HG03175 (cell line): Measurements from ENCODE around the gene ACSS3.

Source experiments
- ATAC-seq: cut with Tn5 transposase; IDR thresholded peaks from one replicate; pipeline ENCODE4 v1.9.1; 2021; ENCODE audit warnings: mild to moderate bottlenecking, moderate library complexity; ENCODE audit not compliant: unreplicated experiment

ACSS3 gene

DNA sequence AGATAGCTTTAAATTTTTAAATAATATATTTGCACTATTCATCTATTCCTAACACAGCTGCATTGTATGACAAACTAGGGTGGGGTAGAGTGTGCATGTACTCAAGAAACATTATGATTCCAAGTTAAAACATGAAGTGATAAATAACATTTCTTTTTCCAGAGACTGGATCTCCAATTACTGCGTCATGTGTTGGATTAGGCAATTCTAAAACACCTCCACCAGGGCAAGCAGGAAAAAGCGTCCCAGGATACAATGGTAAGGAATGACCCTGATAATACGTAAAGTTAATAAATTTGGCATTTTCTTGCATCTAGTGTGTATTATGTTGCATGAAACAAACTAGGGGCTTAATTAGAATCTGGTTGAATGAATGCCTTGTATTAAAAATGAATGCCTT lies 138.9 kb downstream of the ACSS3 start:
- no peak for ATAC-seq

DNA sequence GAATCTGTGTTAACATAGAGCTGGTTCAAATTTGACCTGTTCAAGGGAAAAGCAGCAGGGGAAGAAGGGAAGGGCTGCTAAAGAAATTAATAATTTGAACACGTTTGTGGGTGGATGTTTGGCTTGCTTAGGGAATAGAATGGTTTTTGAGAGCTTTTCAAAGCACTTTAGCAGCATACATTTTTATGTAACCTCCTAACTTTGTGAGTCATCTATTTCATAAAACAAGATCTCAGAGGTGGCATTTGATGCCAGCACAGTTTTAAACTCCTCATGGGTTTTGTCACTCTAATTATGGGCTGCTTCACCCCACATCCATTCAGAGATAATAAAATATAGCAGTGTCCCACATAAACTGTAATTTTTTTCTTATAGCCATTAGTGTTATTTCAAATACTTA lies 143.8 kb downstream of the ACSS3 start:
- no peak for ATAC-seq

DNA sequence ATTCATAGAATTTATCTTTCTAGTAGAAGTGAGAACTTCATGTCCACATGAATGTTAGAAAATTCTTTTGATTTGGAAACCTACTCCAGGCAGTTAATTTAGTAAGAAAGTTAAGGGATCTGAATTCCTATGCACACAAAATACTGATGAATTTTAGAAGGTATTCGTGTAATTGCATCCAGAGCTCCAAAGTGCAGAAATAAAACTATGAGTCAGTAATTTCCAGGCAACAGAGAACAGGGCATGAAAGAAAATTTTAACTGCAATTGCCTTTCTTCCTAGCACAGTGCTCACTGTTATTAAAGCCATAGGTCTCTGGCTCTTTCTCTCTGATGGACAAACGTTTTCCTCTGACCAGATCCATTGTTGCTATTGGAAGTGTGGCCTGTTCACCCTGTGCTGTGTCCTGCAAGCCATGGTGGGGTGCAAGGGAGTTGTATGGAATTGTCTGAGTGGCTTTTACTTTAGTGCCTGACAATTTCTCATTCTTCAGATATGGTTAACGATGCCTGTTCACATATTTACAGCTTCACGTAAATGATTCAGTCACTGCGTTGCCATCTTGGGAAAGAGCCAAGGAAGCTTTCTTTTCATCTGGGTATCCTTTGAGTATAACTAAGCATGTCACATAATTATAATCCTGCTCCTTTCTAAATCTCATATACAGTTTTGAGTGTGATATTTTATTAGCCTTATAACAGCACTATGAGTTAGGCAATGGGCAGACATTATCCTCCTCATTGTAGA lies 145.1 kb downstream of the ACSS3 start:
- ATAC-seq = no peak

DNA sequence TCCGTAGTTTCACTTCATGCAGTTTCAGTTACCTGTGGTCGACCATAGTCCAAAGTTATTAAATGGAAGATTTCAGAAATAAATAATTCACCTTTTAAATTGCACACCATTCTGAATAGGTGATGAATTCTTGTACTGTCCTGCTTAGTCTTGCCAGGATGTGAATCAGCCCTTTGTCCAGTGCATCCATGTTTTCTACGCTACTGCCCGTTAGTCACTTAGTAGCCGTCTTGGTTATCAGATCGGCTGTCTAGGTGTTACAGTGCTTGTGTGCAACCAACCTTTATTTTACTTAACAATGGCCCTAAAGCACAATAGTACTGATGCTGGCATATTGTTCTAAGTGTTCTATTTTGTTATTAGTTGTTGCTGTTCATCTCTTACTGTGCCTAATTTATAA lies 146.7 kb downstream of the ACSS3 start:
- no peak for ATAC-seq

DNA sequence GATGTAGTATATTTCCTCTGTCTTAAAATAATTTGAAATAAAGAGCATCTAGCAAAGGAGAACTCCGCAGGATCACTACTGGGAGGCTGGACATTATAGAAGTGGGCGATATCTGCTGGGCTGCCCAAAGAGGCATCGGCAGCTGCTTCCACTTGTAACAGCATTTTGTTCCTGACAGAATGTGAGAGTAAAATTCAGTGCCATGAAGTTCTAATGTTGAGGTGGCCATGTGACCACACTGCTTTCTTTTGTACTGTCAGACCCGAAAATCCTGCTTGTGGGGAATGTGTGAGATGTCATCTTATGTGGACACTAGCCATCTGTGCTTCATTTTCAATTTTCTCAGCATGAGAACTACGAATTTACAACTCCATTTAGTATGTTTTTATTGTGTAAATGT lies 151.9 kb downstream of the ACSS3 start:
- ATAC-seq = no peak

DNA sequence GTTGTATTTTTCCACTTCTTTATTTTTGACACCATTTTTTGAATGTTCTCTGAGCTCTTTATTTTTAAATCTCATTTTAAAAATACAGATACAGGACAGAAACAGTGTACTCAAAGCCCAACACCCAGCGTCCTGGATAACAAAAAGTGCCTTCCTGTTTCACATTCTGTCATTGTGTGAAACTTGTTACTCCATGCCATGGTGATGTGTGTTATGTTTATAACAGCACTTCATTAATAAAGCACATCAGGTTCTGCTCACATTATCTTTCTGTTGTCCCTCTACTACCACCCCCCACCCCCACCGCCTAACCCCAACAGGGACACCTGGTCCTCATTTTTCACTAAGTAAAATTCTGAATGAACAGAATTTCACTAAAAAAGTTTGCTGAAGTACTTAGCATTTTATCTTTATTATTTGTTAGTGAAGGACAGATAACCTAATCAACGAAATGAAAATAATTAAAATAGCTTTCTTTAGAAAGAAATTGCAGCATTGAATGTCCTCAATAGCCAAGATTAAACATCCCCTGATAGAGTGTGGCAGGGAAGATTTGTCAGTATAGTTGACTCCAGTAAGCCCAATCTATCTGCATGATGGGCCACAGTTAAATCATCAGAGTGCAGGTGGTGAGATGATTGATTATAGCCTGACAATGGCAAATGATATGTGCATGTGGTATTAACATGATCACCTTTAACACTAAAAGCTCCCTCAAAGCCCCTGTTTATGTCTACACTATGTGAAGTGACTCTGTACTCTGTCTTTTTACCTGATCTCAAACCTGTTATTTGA lies 153.9 kb downstream of the ACSS3 start:
- ATAC-seq = no peak

DNA sequence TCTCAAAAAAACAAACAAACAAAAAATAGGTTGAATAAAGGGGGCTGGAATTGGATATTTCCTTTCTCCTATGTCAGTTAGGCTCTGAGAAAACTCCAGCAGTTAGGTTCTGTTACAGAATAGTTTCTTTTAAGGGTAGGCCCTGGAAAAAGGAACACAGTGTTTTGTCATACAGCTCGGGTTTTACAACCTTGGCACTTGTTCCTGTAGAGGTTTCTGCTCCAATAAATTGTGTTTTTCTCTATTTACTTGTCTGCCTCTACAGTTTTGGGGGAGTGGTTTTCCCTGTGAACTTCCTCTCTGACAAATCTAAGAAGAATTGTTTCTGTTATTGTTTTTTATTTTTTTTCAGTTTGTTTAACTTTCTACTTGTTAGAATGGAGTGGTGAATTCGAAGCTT lies 167.6 kb downstream of the ACSS3 start:
- ATAC-seq = no peak

DNA sequence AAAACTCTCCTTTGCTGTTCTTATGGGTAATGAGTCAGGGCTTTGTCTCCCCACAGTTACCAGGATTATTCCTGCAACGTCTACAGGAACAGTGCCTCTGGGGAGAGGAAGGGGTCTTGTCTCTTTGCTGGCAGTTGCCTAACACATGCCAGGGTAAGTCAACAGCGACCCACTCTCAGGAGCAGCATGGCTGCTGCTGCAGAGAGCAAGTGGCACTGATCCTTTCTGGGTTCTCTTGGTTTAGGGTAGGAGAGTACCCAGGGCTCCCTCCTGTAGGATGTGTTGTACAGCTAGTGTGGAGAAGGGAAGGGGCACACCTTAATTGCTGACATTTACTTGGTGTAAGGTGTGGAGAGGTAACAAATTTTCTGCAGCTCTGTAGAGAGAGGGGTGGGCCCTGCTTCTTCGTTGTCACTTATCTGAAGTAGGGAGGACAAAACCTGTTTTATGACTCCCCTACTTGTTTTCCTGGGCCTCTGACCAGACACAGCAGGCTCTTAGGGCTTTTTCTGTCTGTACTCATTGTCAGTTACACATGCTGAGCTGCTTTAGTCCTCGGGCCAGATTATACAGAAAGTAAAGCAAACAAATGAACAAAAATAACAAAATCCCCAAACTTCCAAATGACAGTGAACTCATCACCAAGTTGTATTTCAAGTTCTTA lies 168.2 kb downstream of the ACSS3 start:
- no peak for ATAC-seq

DNA sequence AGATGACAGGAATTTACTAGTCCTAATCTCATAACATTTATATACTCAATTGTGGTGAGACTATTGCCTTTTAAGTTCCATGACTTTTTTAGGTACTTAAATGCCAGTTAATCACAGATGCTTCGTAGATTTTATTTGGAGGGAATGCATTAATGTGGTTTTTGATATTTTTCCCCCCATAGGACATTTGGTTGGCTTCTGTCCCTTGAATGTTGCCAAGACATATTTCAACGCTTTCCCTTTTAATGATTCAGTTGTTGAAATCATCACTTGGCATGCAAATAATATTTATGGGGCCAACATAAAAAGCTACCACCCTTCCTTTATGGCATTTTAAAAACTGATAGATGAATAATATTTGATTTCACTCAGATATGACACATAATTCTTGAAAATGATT lies 172.1 kb downstream of the ACSS3 start:
- ATAC-seq = no peak

DNA sequence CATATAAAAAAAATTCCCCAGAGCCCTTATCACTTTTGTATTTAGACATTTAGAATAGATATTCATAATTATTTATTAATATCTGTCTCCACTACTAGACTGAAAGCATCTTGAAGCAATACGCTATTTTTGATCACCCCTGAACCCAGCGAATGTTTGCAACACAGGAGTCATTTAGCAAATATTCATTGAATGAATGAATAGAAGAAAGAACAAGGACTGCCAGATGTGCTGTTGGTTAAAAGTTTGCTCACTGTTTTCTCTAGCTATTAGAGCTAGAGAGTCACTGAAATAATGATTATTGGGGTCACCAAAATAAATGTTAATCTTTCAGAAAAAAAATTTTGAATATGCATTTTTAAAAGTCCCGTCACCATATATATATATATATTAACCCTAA lies 174.3 kb downstream of the ACSS3 start:
- no peak for ATAC-seq

DNA sequence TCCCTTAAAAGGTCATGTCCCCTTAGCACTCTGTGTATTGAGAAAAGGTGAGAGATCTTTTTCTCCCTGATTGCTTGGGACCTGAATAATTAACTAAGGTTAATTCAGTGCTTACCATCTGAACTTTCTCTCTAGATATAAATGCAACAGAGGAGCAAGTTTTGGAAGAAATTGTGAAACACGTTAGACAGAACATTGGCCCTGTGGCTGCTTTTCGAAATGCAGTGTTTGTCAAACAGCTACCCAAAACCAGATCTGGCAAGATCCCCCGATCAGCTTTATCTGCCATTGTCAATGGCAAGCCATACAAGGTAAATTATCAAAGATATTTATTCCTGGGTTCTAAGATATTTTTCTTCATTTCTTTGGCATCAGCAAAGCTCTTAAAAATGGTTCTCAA lies 175.5 kb downstream of the ACSS3 start:
- ATAC-seq = no peak

DNA sequence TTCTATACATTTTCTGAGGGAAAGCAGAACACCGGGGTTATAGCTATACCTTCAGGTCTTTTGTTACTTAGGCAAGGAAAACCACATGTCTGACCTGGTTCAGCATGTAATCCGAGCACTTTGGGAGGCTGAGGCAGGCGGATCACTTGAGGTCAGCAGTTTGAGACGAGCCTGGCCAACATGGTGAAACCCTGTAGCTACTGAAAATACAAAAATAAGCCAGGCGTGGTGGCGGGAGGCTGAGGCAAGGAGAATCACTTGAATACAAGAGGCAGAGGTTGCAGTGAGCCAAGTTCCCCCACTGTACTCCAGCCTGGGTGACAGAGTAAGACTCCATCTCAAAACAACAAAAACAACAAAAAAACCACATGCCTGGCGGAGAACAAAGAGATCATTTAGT lies 177.6 kb downstream of the ACSS3 start:
- no peak for ATAC-seq

DNA sequence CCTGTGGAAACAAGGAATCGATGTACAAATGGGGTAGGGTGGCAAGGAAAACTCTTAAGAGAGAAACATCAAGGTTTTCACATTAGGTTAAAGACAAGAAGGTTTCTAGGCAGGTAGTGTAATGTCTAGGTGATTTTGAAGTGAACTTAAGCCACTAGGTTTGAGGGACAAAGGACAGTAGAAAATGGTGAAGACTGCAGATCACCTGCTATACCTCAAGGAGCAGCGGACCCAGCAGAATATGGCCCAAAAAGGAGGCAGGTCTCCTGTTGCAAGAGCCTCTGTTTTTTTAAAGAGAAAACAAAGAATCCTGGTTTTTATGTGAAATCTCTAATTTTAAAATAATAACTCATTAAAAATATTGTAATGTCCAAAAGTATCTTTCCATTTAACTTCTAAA lies 178.1 kb downstream of the ACSS3 start:
- no peak for ATAC-seq

DNA sequence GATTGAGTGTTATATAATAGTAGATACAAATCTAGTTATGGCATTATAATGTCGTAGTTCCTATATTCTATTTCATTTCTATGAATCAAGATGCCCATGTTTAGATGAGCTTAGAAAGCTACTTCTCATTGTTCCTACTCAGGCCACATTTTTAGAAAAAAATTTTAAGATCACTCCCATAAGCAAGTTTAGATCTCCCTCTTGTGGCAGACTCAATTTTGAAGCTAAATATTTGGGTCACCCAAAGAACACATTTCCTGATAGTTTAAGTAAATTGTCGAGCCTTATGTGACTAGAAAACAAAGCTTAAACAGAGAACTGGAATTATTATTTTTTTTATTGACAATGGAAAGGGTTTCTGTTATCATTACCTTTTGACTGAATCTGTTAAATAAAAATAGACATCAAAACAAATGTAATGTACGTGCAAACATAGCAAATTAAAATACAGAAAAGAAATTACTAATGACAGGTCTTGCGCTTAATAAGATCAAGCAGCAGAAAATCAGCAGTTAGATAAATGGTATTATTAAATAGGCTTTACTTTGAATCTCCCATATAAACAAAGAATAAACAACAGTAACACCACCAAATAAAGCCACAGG lies 180.2 kb downstream of the ACSS3 start:
- no peak for ATAC-seq

DNA sequence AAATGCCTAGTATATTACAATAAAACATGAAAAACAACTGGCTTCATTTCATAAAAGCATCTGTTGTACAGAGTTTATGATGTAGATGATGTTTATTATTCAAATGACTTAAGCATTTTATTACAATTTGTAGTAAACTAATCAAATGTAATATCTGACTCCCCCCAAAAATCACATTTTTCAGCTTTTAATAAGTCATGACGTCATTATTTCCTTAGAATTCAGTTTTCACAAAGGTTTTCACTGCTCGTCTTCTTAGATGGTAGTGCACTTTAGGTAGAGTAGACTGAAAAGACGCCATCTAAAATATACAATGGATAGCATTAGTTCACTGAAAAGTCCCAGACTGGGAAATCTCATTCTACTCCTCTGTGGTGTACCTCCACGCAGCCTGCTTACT lies 181.5 kb downstream of the ACSS3 start:
- no peak for ATAC-seq

DNA sequence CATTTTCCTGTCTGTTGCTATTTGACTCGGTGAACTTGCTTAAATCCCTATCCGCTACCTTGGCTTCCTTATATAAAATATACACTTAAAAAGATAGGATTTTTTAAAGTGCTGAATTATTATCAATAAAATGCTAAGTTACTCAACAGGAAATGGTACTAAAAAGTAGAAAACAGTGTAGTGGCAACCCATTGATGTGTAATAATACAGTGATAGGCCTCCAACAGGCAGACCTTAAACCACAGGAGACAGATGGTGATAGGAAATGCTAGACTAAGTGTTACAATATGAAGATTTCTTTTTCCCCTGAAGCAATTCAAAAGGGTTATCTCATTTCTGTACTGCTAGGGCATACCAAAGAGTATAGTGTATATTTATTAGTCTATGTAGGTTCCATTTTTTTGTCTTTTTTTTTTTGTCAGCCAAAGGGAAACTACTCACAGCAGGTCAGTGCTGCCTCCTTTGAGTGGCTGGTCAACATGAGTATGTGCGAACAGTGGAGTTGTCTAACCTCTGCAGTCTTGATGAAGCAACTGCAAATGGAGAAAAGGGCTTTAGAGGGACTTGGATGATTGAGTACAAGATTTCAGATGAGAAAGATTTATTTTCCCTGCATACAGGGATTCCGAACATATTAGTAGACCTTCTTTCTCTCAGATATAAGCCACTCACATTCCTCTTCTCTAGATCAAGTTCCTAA lies 183.8 kb downstream of the ACSS3 start:
- no peak for ATAC-seq

DNA sequence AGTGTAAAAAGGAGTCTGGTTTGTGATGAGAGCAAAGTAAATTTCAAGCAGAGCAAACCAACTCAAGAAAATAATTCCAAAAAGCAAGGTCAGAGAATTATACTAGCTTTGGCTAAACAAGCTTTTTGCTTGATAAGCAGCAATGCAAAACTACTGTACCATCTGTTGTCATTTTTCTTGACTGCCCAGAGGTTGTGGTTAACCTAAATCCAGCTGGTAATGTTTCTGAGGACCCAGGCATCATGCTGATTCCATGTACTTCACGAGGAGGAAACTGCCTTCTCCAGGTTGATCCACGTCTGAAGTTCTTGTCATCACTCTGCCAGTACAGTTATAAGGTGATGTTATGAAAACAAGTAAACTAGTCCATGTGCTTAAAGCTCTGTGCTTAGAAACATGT lies 185.2 kb downstream of the ACSS3 start:
- ATAC-seq = no peak

DNA sequence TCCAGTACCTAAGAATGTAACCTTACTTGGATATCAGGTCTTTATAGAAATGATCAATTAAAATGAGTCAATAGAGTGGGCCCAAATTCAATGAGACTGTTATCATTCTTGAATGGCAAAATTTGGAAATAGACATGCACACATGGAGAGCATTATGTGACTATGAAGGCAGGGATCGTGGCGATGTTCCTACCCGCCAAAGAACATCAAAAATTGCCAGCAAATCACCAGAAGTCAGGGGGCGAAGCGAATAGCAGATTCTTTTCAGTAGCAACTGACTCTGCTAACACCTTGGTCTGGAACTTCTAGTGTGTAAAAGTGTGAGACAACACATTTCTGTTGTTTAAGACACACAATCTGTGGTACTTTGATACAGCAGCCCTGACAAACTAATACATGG lies 192.5 kb downstream of the ACSS3 start:
- no peak for ATAC-seq

DNA sequence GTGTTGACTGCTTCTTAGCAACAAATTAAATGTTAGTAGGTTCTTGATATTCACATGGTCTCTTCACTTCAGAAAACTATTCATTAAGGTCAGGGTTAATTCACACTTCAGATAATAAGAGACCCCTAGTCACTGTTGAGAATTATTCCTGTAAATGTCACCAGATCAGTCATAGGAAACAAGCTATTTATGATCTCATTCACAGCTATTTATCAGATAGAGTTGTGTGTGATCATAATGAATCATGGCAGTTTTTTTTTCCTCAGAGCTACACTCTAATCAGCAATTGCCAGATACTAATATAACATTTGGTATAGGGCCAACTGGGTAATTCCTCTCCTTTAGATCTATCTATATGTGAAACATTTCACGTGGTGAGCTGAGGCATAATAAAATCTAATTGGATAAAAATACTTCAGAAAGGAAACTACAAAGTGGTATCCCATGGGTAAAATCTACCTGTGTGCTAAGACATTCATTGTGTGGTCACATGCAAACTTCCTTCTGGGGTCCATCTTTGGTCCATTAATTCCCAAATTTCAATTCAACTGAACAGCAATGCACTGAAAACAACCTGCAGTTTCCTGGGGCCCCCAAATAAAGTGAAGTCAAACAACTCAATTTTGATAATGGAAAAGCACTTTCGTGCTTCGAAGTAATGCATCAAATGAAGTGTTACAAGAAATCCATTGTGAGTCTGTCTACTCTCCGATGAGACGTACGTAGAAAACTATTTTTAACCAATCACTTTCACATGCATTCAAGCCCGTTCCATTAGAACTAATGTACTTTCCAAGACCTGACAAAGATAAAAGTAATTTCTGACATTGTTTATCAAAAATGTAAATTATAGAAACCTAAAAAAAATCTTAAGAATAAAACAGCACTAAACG lies 197.0 kb downstream of the ACSS3 start:
- ATAC-seq = no peak

DNA sequence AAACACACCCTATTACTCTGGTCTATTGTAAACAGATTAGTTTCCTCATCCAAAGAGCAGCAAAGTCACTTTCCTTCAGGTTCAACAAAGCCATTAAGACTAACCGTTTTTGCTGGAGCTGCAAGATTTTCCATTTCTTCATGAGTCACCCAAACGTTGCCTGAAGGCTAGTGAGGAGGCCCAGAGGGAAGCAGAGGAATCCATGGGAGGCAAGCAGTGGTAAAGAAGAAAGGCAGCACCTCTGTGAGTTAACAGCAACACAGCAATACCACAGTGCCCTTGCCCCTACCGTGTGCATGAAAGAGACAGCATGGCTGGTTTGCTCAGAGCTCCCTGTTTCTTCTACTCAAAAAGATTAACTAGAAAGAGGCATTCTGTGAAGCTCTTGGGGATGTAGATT lies 206.3 kb downstream of the ACSS3 start:
- ATAC-seq = no peak
